GM12878 (cell line): ENCODE measurements around the gene MUC5B. TPM values are rescaled to one million over a fixed set of nuclear protein-coding genes. Genes with fewer than 3 reads are reported as not detected.

Experiments used
- ATAC-seq: fragments of 200-7000 bp; cut with Tn5 transposase; 3 replicates; pipeline ENCODE4 v1.9.1; 2020; ENCODE audit warnings: mild to moderate bottlenecking, moderate library complexity
- BruUV-seq: library from RNA; stranded (reverse); fragments of 400-500 nt; replicated peaks from 2 replicates; lab custom pipeline; 2021; lab: Mats Ljungman, UMichigan
- CTCF ChIA-PET: fragments of 300-600 bp; sonication (Branson Sonifier 250); formaldehyde crosslinking; extraction: SDS; loops from one replicate; lab custom pipeline; 2021; ENCODE audit warnings: inconsistent platforms; lab: Yijun Ruan, JAX
- POLR2A ChIA-PET: fragments of 350-600 bp; formaldehyde crosslinking; extraction: SDS; loops from one replicate; lab custom pipeline; 2021; ENCODE audit warnings: inconsistent platforms; lab: Charles Lee
- RAD21 ChIA-PET: fragments of 300-600 bp; sonication (Branson Sonifier 250); formaldehyde crosslinking; loops from one replicate; lab custom pipeline; 2023; ENCODE audit warnings: antibody characterized with exemption; ENCODE audit not compliant: unreplicated experiment; lab: Charles Lee
- SMC1A ChIA-PET: fragments of 300-600 bp; sonication (Branson Sonifier 250); formaldehyde crosslinking; loops from one replicate; lab custom pipeline; 2023; ENCODE audit not compliant: unreplicated experiment, uncharacterized antibody; lab: Charles Lee
- DNase-seq: peaks from one replicate; pipeline ENCODE4 v3.0.0-alpha.2; 2011; ENCODE audit warnings: low read depth, low spot score
- FAIRE-seq: peaks from 3 replicates; lab custom pipeline; 2011; peaks lifted over from hg19 to GRCh38; lab: Jason Lieb, UNC
- H2AFZ ChIP-seq: 2 replicates; pipeline ENCODE4 v1.6.0; 2011; ENCODE audit warnings: low read depth, low read length, control low read depth; ENCODE audit not compliant: control insufficient read depth
- H3K27ac ChIP-seq: 2 replicates; pipeline ENCODE4 v1.5.1; 2011; ENCODE audit warnings: control low read depth; ENCODE audit not compliant: control insufficient read depth, insufficient read depth
- H3K27me3 ChIP-seq, 2 experiments: replicated peaks in 1 of 2; 2 replicates each; pipeline versions ENCODE4 v1.6.0 to v1.6.1; 2011; ENCODE audit warnings: low read length in 1 of 2; ENCODE audit not compliant: control insufficient read depth in 2 of 2, insufficient read depth in 2 of 2
- H3K36me3 ChIP-seq, 2 experiments: 2 replicates each; pipeline ENCODE4 v1.5.1; 2011; ENCODE audit warnings: low read length in 1 of 2; ENCODE audit not compliant: control insufficient read depth in 2 of 2, insufficient read depth in 2 of 2
- H3K4me1 ChIP-seq: 2 replicates; pipeline ENCODE4 v1.6.1; 2011; ENCODE audit warnings: mild to moderate bottlenecking, low read length, moderate library complexity, mixed read lengths; ENCODE audit not compliant: control insufficient read depth, insufficient read depth
- H3K4me2 ChIP-seq: 2 replicates; pipeline ENCODE4 v1.6.0; 2011; ENCODE audit warnings: control low read depth; ENCODE audit not compliant: control insufficient read depth, insufficient read depth
- H3K4me3 ChIP-seq: fragments of 200-600 bp; sonication (generic); 2 replicates; pipeline ENCODE4 v1.5.1; 2016
- H3K79me2 ChIP-seq: 2 replicates; pipeline ENCODE4 v1.6.0; 2011; ENCODE audit warnings: low read length; ENCODE audit not compliant: control insufficient read depth, insufficient read depth
- H3K9ac ChIP-seq: 2 replicates; pipeline ENCODE4 v1.8.0; 2011; ENCODE audit warnings: low read length, control low read depth, mixed read lengths; ENCODE audit not compliant: control insufficient read depth, insufficient read depth
- H3K9me3 ChIP-seq: replicated peaks from 3 replicates; pipeline ENCODE4 v1.5.1; 2011; ENCODE audit warnings: mild to moderate bottlenecking, low read length; ENCODE audit not compliant: control insufficient read depth, insufficient read depth
- H4K20me1 ChIP-seq: 2 replicates; pipeline ENCODE4 v1.6.0; 2011; ENCODE audit not compliant: control insufficient read depth, insufficient read depth
- BCL11A ChIP-seq: IDR thresholded peaks from 2 replicates; pipeline ENCODE4 v1.6.1; 2011; ENCODE audit warnings: low read depth, low read length
- DPF2 ChIP-seq: fragments of 450-650 bp; IDR thresholded peaks from 2 replicates; pipeline ENCODE4 v1.6.1; 2017; ENCODE audit warnings: mild to moderate bottlenecking
- FOXM1 ChIP-seq: IDR thresholded peaks from 2 replicates; pipeline ENCODE4 v1.6.1; 2012; ENCODE audit warnings: low read depth, mild to moderate bottlenecking, inconsistent platforms, low read length, moderate library complexity
- KDM1A ChIP-seq: fragments of 200-600 bp; sonication (generic); IDR thresholded peaks from 2 replicates; pipeline ENCODE4 v1.6.1; 2016; ENCODE audit warnings: borderline replicate concordance
- KLF5 ChIP-seq: fragments of 450-650 bp; IDR thresholded peaks from 2 replicates; pipeline ENCODE4 v1.6.1; 2014; ENCODE audit warnings: mild to moderate bottlenecking; ENCODE audit not compliant: partially characterized antibody
- MEF2A ChIP-seq: IDR thresholded peaks from 2 replicates; pipeline ENCODE4 v1.6.1; 2011; ENCODE audit warnings: low read depth, mild to moderate bottlenecking, low read length, moderate library complexity; ENCODE audit not compliant: insufficient read depth
- RUNX3 ChIP-seq: IDR thresholded peaks from 2 replicates; pipeline ENCODE4 v1.6.1; 2012; ENCODE audit warnings: low read length, inconsistent platforms
- USF1 ChIP-seq: IDR thresholded peaks from 2 replicates; pipeline ENCODE4 v1.6.1; 2011; ENCODE audit warnings: borderline replicate concordance, low read depth, mild to moderate bottlenecking, moderate library complexity, mixed read lengths, low read length; ENCODE audit not compliant: insufficient read depth; ENCODE audit errors: extremely low read length
- WGBS: methylation state at CpG from one replicate; pipeline ENCODE4 v1.1.6; 2016; ENCODE audit warnings: low lambda C conversion rate; ENCODE audit not compliant: insufficient replicate concordance, insufficient coverage; ENCODE audit errors: missing lambda C conversion rate; 5-methylcytosine and 5-hydroxymethylcytosine counted together
- in situ Hi-C: fragments of 300-500 bp; cut with MboI; formaldehyde crosslinking; loops from 9 replicates; pipeline ENCODE4 v1.14.3; 2018; ENCODE audit warnings: mixed read lengths
- intact Hi-C: fragments of 100-400 bp; cut with micrococcal nuclease; formaldehyde crosslinking; loops from one replicate; pipeline ENCODE4 v1.14.2; 2022; ENCODE audit not compliant: unreplicated experiment
- polyA plus RNA-seq, 11 experiments: library from polyadenylated mRNA; depleted of rRNA in 4 of 11; unstranded in 6 of 11; stranded (reverse) in 5 of 11; fragments of >200 nt; fragmentation: Nextera tagmentation in 4 of 11; fragmentation: Illumina TruSeq in 1 of 11; extraction: Ambion mirVana in 4 of 11; extraction: Trizol in 1 of 11; gene quantifications; 1 replicate in 1 of 11; 2 replicates in 10 of 11; pipeline versions ENCODE4 v1.2.1 to v1.2.3, GENCODE V29; 2011 to 2016; ENCODE audit warnings: inconsistent platforms in 2 of 11, missing spikeins in 2 of 11, low read depth in 1 of 11
- total RNA-seq, 4 experiments: library from RNA; depleted of rRNA in 3 of 4; stranded (reverse); fragments of >200 nt in 3 of 4; fragmentation: Illumina TruSeq in 1 of 4; extraction: Trizol in 1 of 4; gene quantifications; 2 replicates each; pipeline versions ENCODE4 v1.2.1 to v1.2.3, GENCODE V29; 2013 to 2021

MUC5B gene
- total and polyA plus RNA-seq, 10 of the 15 experiments (the other 5 are each of a cell fraction or from before 2014, with no cell fraction given): 1.5 TPM; not detected in 9

GRCh38 chr11:1239596-1240205 is 16.8 kb downstream of the MUC5B start:
- no peak overlapping the region for H3K27ac ChIP-seq
- TF ChIP-seq USF1 (no peak), MEF2A (no peak), RUNX3 (no peak), KLF5 (no peak), BCL11A (no peak), FOXM1 (no peak), DPF2 (no peak), KDM1A (no peak)
- no peak overlapping the region for H2AFZ ChIP-seq
- ChIA-PET POLR2A (no interaction called here), RAD21 (no interaction called here), SMC1A (no interaction called here), CTCF (no interaction called here)
- 56% methylated on average over 17 of the region's 23 CpGs for WGBS
- no peak for FAIRE-seq
- no TSS peak for BruUV-seq
- H3K27me3 ChIP-seq: no peaks in the 10 kb centered on the region
- no peaks in the 10 kb centered on the region for H3K79me2 ChIP-seq
- H3K36me3 ChIP-seq: no peaks in the 10 kb centered on the region
- intact Hi-C loops: no loop called here
- no peaks in the 10 kb centered on the region for H3K4me1 ChIP-seq
- in situ Hi-C loops: no loop called here
- H3K4me3 ChIP-seq: no peak overlapping the region
- no peak overlapping the region for H3K9ac ChIP-seq
- no peak for ATAC-seq
- H4K20me1 ChIP-seq: no peaks in the 10 kb centered on the region
- no peak for DNase-seq
- no peak overlapping the region for H3K4me2 ChIP-seq
- no peaks in the 10 kb centered on the region; the same call in 2 of the 3 replicates for H3K9me3 ChIP-seq
